CD4-positive, alpha-beta T cell treated with Interleukin-6 for 4 hours (primary cell): ENCODE data around the gene PDE7B.
"Not testable (repeated sequence)": the region's sequence is repeated elsewhere in the genome, so short reads cannot be mapped to it uniquely, and the experiment has no call there.

Experiments
- DNase-seq: peaks from one replicate; pipeline ENCODE4 v3.0.0-alpha.2; 2020; ENCODE audit warnings: mixed read lengths

The PDE7B gene

GRCh38 chr6:136079701-136080565 is 228.4 kb downstream of the PDE7B start:
- no peak for DNase-seq

- DNase-seq, result no peak
Observed at GRCh38 chr6:136083540-136083939, 232.0 kb downstream of the PDE7B start.

GRCh38 chr6:136084403-136084802 is 232.9 kb downstream of the PDE7B start:
- DNase-seq, result no peak

GRCh38 chr6:136085370-136086115 is 234.0 kb downstream of the PDE7B start:
- no peak for DNase-seq

- DNase-seq, result no peak
Observed at GRCh38 chr6:136086686-136087085, 235.2 kb downstream of the PDE7B start.

- DNase-seq, result no peak
Observed at GRCh38 chr6:136087986-136088385, 236.5 kb downstream of the PDE7B start.

GRCh38 chr6:136088693-136089092 is 237.2 kb downstream of the PDE7B start:
- DNase-seq, result no peak

- DNase-seq, result no peak
Observed at GRCh38 chr6:136089876-136090275, 238.4 kb downstream of the PDE7B start.

GRCh38 chr6:136090929-136091328 is 239.4 kb downstream of the PDE7B start:
- DNase-seq, result no peak

- DNase-seq, result no peak
Observed at GRCh38 chr6:136092897-136093296, 241.4 kb downstream of the PDE7B start.

- DNase-seq, result no peak
Observed at GRCh38 chr6:136093835-136094234, 242.3 kb downstream of the PDE7B start.

GRCh38 chr6:136094812-136095211 is 243.3 kb downstream of the PDE7B start:
- DNase-seq, result no peak

- no peak for DNase-seq
Observed at GRCh38 chr6:136095986-136096385, 244.5 kb downstream of the PDE7B start.

- no peak for DNase-seq
Observed at GRCh38 chr6:136102991-136103688, 251.6 kb downstream of the PDE7B start.

- DNase-seq, result no peak
Observed at GRCh38 chr6:136103763-136104311, 252.3 kb downstream of the PDE7B start.

GRCh38 chr6:136104556-136104955 is 253.1 kb downstream of the PDE7B start:
- no peak for DNase-seq

GRCh38 chr6:136105797-136106196 is 254.3 kb downstream of the PDE7B start:
- DNase-seq, result not testable (repeated sequence)

- DNase-seq, result no peak
Observed at GRCh38 chr6:136108361-136108945, 257.0 kb downstream of the PDE7B start.

GRCh38 chr6:136111831-136112230 is 260.3 kb downstream of the PDE7B start:
- DNase-seq, result no peak

GRCh38 chr6:136112262-136112661 is 260.8 kb downstream of the PDE7B start:
- DNase-seq, result no peak

- DNase-seq, result no peak
Observed at GRCh38 chr6:136113736-136114173, 262.3 kb downstream of the PDE7B start.

GRCh38 chr6:136114661-136115060 is 263.2 kb downstream of the PDE7B start:
- no peak for DNase-seq

GRCh38 chr6:136115941-136116340 is 264.4 kb downstream of the PDE7B start:
- DNase-seq, result no peak
